ENCODE data around the gene PHF21A. TPM values are rescaled to one million over a fixed set of nuclear protein-coding genes. Genes with fewer than 3 reads are reported as not detected.

PHF21A gene
- total and polyA plus RNA-seq, 10 of the 15 experiments (the other 5 are each of a cell fraction or from before 2014, with no cell fraction given), result 2.6 to 37.2 (median 16.0) TPM

DNA sequence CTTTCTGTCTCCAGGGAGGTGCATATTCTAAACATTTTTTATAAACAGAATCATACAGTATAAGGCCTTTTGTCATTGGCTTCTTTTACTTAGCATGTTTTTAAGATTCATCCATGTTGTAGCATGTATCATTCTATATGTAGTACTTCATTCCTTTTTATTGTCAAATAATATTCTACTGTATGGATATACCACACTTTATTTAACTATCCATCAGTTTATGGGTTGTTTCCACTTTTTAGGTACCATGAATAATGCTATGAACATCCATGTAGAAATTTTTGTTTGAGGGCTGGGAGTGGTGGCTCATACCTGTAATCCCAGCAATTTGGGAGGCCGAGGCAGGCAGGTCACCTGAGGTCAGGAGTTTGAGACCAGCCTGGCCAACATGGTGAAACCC lies 73.1 kb downstream of the PHF21A start (continued):
- TF ChIP-seq, protein P1, sequence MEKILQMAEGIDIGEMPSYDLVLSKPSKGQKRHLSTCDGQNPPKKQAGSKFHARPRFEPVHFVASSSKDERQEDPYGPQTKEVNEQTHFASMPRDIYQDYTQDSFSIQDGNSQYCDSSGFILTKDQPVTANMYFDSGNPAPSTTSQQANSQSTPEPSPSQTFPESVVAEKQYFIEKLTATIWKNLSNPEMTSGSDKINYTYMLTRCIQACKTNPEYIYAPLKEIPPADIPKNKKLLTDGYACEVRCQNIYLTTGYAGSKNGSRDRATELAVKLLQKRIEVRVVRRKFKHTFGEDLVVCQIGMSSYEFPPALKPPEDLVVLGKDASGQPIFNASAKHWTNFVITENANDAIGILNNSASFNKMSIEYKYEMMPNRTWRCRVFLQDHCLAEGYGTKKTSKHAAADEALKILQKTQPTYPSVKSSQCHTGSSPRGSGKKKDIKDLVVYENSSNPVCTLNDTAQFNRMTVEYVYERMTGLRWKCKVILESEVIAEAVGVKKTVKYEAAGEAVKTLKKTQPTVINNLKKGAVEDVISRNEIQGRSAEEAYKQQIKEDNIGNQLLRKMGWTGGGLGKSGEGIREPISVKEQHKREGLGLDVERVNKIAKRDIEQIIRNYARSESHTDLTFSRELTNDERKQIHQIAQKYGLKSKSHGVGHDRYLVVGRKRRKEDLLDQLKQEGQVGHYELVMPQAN (conservative IDR thresholded peaks at IDR 0.05), result no peak
- TF ChIP-seq, protein P2, sequence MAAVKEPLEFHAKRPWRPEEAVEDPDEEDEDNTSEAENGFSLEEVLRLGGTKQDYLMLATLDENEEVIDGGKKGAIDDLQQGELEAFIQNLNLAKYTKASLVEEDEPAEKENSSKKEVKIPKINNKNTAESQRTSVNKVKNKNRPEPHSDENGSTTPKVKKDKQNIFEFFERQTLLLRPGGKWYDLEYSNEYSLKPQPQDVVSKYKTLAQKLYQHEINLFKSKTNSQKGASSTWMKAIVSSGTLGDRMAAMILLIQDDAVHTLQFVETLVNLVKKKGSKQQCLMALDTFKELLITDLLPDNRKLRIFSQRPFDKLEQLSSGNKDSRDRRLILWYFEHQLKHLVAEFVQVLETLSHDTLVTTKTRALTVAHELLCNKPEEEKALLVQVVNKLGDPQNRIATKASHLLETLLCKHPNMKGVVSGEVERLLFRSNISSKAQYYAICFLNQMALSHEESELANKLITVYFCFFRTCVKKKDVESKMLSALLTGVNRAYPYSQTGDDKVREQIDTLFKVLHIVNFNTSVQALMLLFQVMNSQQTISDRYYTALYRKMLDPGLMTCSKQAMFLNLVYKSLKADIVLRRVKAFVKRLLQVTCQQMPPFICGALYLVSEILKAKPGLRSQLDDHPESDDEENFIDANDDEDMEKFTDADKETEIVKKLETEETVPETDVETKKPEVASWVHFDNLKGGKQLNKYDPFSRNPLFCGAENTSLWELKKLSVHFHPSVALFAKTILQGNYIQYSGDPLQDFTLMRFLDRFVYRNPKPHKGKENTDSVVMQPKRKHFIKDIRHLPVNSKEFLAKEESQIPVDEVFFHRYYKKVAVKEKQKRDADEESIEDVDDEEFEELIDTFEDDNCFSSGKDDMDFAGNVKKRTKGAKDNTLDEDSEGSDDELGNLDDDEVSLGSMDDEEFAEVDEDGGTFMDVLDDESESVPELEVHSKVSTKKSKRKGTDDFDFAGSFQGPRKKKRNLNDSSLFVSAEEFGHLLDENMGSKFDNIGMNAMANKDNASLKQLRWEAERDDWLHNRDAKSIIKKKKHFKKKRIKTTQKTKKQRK (IDR thresholded peaks at IDR 0.05; ENCODE audit: low read depth, low read length), result no peak
- no peak for TF ChIP-seq CBX3 (IDR thresholded peaks at IDR 0.05; ENCODE audit: borderline replicate concordance, low read depth)
- no peak for TF ChIP-seq PML (IDR thresholded peaks at IDR 0.05; ENCODE audit: low read length)
- TF ChIP-seq TCF3 (IDR thresholded peaks at IDR 0.05; ENCODE audit: borderline replicate concordance, insufficient read depth, low read depth, low read length), result no peak

- Histone ChIP-seq H3K79me2 (ENCODE audit: control insufficient read depth, insufficient read depth, low read length) (no peaks in the 10 kb centered on the region), H4K20me1 (ENCODE audit: control insufficient read depth, insufficient read depth) (no peaks in the 10 kb centered on the region), H3K27ac (ENCODE audit: control insufficient read depth, insufficient read depth) (no peak overlapping the region), H3K4me1 (ENCODE audit: control insufficient read depth, insufficient read depth, low read length) (no peaks in the 10 kb centered on the region), H3K4me3 (no peak overlapping the region), H3K9me3 (replicated peaks; ENCODE audit: control insufficient read depth, insufficient read depth, low read length) (no peaks in the 10 kb centered on the region), H3K9ac (ENCODE audit: control insufficient read depth, insufficient read depth, low read length) (no peak overlapping the region), H2AFZ (ENCODE audit: control insufficient read depth, low read depth, low read length) (no peak overlapping the region), H3K36me3 (ENCODE audit: control insufficient read depth in 2 of 2, insufficient read depth in 2 of 2, low read length in 1 of 2) (peaks cover 0 to 2% of the 10 kb centered on the region in 2 experiments; a peak in 1 of 4 replicates), H3K4me2 (ENCODE audit: control insufficient read depth, insufficient read depth) (no peak overlapping the region), H3K27me3 (replicated peaks in 1 of 2; ENCODE audit: control insufficient read depth in 2 of 2, insufficient read depth in 2 of 2, low read length in 1 of 2) (no peaks in the 10 kb centered on the region)
- intact Hi-C loops (cut with micrococcal nuclease; ENCODE audit: unreplicated experiment) (no loop called here), in situ Hi-C loops (cut with MboI) (no loop called here)
- ChIA-PET CTCF (interaction anchor here (1.9 kb wide), 1 partner anchor 41 kb away, joined by 5 read pairs; no protein-coding TSS in a partner anchor), RAD21 (ENCODE audit: unreplicated experiment) (no interaction called here), SMC1A (ENCODE audit: uncharacterized antibody, unreplicated experiment) (no interaction called here), POLR2A (no interaction called here)
- FAIRE-seq, result no peak
- BruUV-seq (replicated peaks), result no TSS peak
- ATAC-seq, result no peak
- no peak for DNase-seq (ENCODE audit: low read depth, low spot score)
- TF ChIP-seq CBX3 (IDR thresholded peaks at IDR 0.05; ENCODE audit: borderline replicate concordance, low read depth) (no peak), RBBP5 (conservative IDR thresholded peaks at IDR 0.05) (no peak), E2F4 (IDR thresholded peaks at IDR 0.05; ENCODE audit: low read depth, low read length) (no peak), MEF2B (IDR thresholded peaks at IDR 0.05; ENCODE audit: partially characterized antibody, poor library complexity, severe bottlenecking) (no peak), RFX5 (IDR thresholded peaks at IDR 0.05; ENCODE audit: low read depth, low read length) (no peak), ZBED1 (IDR thresholded peaks at IDR 0.05; ENCODE audit: borderline replicate concordance) (no peak), RUNX3 (IDR thresholded peaks at IDR 0.05; ENCODE audit: low read length) (no peak), FOXK2 (IDR thresholded peaks at IDR 0.05) (no peak)
- TF ChIP-seq, protein P3, sequence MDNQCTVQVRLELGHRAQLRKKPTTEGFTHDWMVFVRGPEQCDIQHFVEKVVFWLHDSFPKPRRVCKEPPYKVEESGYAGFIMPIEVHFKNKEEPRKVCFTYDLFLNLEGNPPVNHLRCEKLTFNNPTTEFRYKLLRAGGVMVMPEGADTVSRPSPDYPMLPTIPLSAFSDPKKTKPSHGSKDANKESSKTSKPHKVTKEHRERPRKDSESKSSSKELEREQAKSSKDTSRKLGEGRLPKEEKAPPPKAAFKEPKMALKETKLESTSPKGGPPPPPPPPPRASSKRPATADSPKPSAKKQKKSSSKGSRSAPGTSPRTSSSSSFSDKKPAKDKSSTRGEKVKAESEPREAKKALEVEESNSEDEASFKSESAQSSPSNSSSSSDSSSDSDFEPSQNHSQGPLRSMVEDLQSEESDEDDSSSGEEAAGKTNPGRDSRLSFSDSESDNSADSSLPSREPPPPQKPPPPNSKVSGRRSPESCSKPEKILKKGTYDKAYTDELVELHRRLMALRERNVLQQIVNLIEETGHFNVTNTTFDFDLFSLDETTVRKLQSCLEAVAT (IDR thresholded peaks at IDR 0.05), result no peak
- TF ChIP-seq, protein P4, sequence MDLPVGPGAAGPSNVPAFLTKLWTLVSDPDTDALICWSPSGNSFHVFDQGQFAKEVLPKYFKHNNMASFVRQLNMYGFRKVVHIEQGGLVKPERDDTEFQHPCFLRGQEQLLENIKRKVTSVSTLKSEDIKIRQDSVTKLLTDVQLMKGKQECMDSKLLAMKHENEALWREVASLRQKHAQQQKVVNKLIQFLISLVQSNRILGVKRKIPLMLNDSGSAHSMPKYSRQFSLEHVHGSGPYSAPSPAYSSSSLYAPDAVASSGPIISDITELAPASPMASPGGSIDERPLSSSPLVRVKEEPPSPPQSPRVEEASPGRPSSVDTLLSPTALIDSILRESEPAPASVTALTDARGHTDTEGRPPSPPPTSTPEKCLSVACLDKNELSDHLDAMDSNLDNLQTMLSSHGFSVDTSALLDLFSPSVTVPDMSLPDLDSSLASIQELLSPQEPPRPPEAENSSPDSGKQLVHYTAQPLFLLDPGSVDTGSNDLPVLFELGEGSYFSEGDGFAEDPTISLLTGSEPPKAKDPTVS (IDR thresholded peaks at IDR 0.05; ENCODE audit: low read depth, low read length), result no peak
Measured at GRCh38 chr11:46047520-46047919, 73.7 kb downstream of the PHF21A start.

Measured in GM12878 (cell line).